Keratinocyte (primary cell): ENCODE data around the gene DDX20. TPM values are rescaled to one million over a fixed set of nuclear protein-coding genes. Genes with fewer than 3 reads are reported as not detected.

Source experiments
- DNase-seq: peaks from one replicate; pipeline ENCODE4 v3.0.0-alpha.2; 2011; ENCODE audit warnings: low read depth, missing footprints, low spot score
- FAIRE-seq: peaks from 2 replicates; lab custom pipeline; 2011; peaks lifted over from hg19 to GRCh38; lab: Jason Lieb, UNC
- H2AFZ ChIP-seq: 2 replicates; pipeline ENCODE4 v1.6.0; 2012; ENCODE audit warnings: low read length, control low read depth, inconsistent platforms; ENCODE audit not compliant: control insufficient read depth
- H3K27ac ChIP-seq: 2 replicates; pipeline ENCODE4 v1.5.1; 2011; ENCODE audit warnings: low read length; ENCODE audit not compliant: control insufficient read depth, insufficient read depth
- H3K27me3 ChIP-seq: 3 replicates; pipeline ENCODE4 v1.6.0; 2011; ENCODE audit warnings: low read length; ENCODE audit not compliant: control insufficient read depth, insufficient read depth; ENCODE audit errors: extremely low read depth
- H3K36me3 ChIP-seq, 2 experiments: 2 replicates in 1 of 2; 3 replicates in 1 of 2; pipeline ENCODE4 v1.5.1; 2011; ENCODE audit warnings: low read length in 2 of 2, mild to moderate bottlenecking in 1 of 2; ENCODE audit not compliant: control insufficient read depth in 2 of 2, insufficient read depth in 2 of 2; ENCODE audit errors: extremely low read depth in 1 of 2
- H3K4me1 ChIP-seq: 3 replicates; pipeline ENCODE4 v1.5.1; 2011; ENCODE audit warnings: low read length; ENCODE audit not compliant: control insufficient read depth, insufficient read depth; ENCODE audit errors: extremely low read depth
- H3K4me2 ChIP-seq: 3 replicates; pipeline ENCODE4 v1.6.0; 2011; ENCODE audit warnings: low read depth, low read length; ENCODE audit not compliant: control insufficient read depth, insufficient read depth; ENCODE audit errors: extremely low read depth
- H3K4me3 ChIP-seq, 3 experiments: fragments of 200-600 bp in 1 of 3; sonication (generic) in 1 of 3; 2 replicates in 2 of 3; 3 replicates in 1 of 3; pipeline ENCODE4 v1.5.1; 2011 to 2016; ENCODE audit warnings: low read length in 3 of 3, mild to moderate bottlenecking in 3 of 3, control low read depth in 2 of 3, inconsistent platforms in 1 of 3, low read depth in 1 of 3, mixed read lengths in 1 of 3, mixed run types in 1 of 3, moderate library complexity in 1 of 3; ENCODE audit not compliant: control insufficient read depth in 2 of 3, insufficient read depth in 2 of 3; ENCODE audit errors: extremely low read depth in 1 of 3
- H3K79me2 ChIP-seq: 2 replicates; pipeline ENCODE4 v1.6.0; 2012; ENCODE audit warnings: low read length; ENCODE audit not compliant: control insufficient read depth, insufficient read depth
- H3K9ac ChIP-seq: 3 replicates; pipeline ENCODE4 v1.6.0; 2011; ENCODE audit warnings: low read length; ENCODE audit not compliant: control insufficient read depth, insufficient read depth; ENCODE audit errors: extremely low read depth
- H3K9me1 ChIP-seq: 3 replicates; pipeline ENCODE4 v1.6.0; 2011; ENCODE audit warnings: low read length; ENCODE audit not compliant: control insufficient read depth, insufficient read depth; ENCODE audit errors: extremely low read depth
- H3K9me3 ChIP-seq: 2 replicates; pipeline ENCODE4 v1.5.1; 2012; ENCODE audit warnings: low read depth, low read length; ENCODE audit not compliant: control insufficient read depth
- H4K20me1 ChIP-seq: 3 replicates; pipeline ENCODE4 v1.6.0; 2011; ENCODE audit warnings: low read length; ENCODE audit not compliant: control insufficient read depth, insufficient read depth; ENCODE audit errors: extremely low read depth
- CTCF ChIP-seq, 3 experiments: IDR thresholded peaks in 1 of 3; conservative IDR thresholded peaks in 1 of 3; optimal IDR thresholded peaks in 1 of 3; 2 replicates in 2 of 3; 3 replicates in 1 of 3; pipeline versions ENCODE3 to v1.5.1; 2011; ENCODE audit warnings: low read length in 3 of 3, mild to moderate bottlenecking in 3 of 3, moderate library complexity in 2 of 3, control low read depth in 1 of 3, inconsistent platforms in 1 of 3; ENCODE audit not compliant: insufficient read depth in 2 of 3; ENCODE audit errors: extremely low read depth in 1 of 3
- EZH2 ChIP-seq: IDR thresholded peaks from one replicate; pipeline ENCODE4 v1.6.1; 2012; ENCODE audit warnings: inconsistent platforms, mild to moderate bottlenecking, low read length, moderate library complexity
- dilution Hi-C: fragments of 300-500 bp; cut with MboI; formaldehyde crosslinking; loops from one replicate; pipeline ENCODE4 v1.7.0; 2020; ENCODE audit warnings: low sequenced_read_pairs; ENCODE audit not compliant: extremely low pct_ligation_motif_present
- polyA plus RNA-seq, 5 experiments: library from polyadenylated mRNA; depleted of rRNA in 3 of 5; stranded (reverse) in 3 of 5; stranded (forward) in 1 of 5; unstranded in 1 of 5; fragments of >200 nt; gene quantifications; 1 replicate in 1 of 5; 2 replicates in 3 of 5; 3 replicates in 1 of 5; pipeline versions ENCODE4 v1.2.1 to v1.2.3, GENCODE V29; 2011 to 2012; ENCODE audit warnings: missing spikeins in 2 of 5, low read depth in 1 of 5, low replicate concordance in 1 of 5

DDX20 gene
- polyA plus RNA-seq, 1 donor (not counting 4 experiments of a cell fraction or from before 2014, with no cell fraction given) = 14.8 TPM

- no peak overlapping the region for H3K9ac ChIP-seq
- no peak for TF ChIP-seq EZH2
- no peak for TF ChIP-seq CTCF (optimal IDR thresholded peaks at IDR 0.05 in 1 of 3, IDR thresholded peaks at IDR 0.05 in 1 of 3, conservative IDR thresholded peaks at IDR 0.05 in 1 of 3; ENCODE audit: extremely low read depth in 1 of 3, insufficient read depth in 2 of 3, low read length in 3 of 3)
- no peak overlapping the region for H3K27ac ChIP-seq
- peaks cover 0 to 2% of the 10 kb centered on the region in 2 experiments for H3K36me3 ChIP-seq
- no peak for FAIRE-seq
- DNase-seq = no peak
- H3K27me3 ChIP-seq = no peaks in the 10 kb centered on the region
- H4K20me1 ChIP-seq = no peaks in the 10 kb centered on the region
- H3K4me1 ChIP-seq = peaks cover 10% of the 10 kb centered on the region
- H3K9me1 ChIP-seq = no peaks in the 10 kb centered on the region
- no peaks in the 10 kb centered on the region for H3K79me2 ChIP-seq
- H2AFZ ChIP-seq = no peak overlapping the region
- no peak overlapping the region for H3K4me2 ChIP-seq
- H3K4me3 ChIP-seq = no peak overlapping the region
- H3K9me3 ChIP-seq = no peaks in the 10 kb centered on the region
- dilution Hi-C loops = no loop called here
These were observed 26.3 kb upstream of the DDX20 start for GRCh38 chr1:111729271-111729921.

- no peak for FAIRE-seq
- Histone ChIP-seq H3K9me1 (no peaks in the 10 kb centered on the region), H3K79me2 (no peaks in the 10 kb centered on the region), H2AFZ (no peak overlapping the region), H4K20me1 (no peaks in the 10 kb centered on the region), H3K9ac (no peak overlapping the region), H3K27ac (no peak overlapping the region), H3K4me2 (no peak overlapping the region), H3K27me3 (no peaks in the 10 kb centered on the region), H3K36me3 (peaks cover 0 to 2% of the 10 kb centered on the region in 2 experiments), H3K4me3 (no peak overlapping the region), H3K4me1 (peaks cover 12% of the 10 kb centered on the region), H3K9me3 (no peaks in the 10 kb centered on the region)
- no peak for DNase-seq
- dilution Hi-C loops = no loop called here
- no peak for TF ChIP-seq CTCF (optimal IDR thresholded peaks at IDR 0.05 in 1 of 3, IDR thresholded peaks at IDR 0.05 in 1 of 3, conservative IDR thresholded peaks at IDR 0.05 in 1 of 3; ENCODE audit: extremely low read depth in 1 of 3, insufficient read depth in 2 of 3, low read length in 3 of 3)
- no peak for TF ChIP-seq EZH2
These were observed 25.6 kb upstream of the DDX20 start for GRCh38 chr1:111729946-111730681.
